Measurements from ENCODE around the gene BUD23.
"Not testable (repeated sequence)": the region's sequence is repeated elsewhere in the genome, so short reads cannot be mapped to it uniquely, and the experiment has no call there.

BUD23 gene, protein sequence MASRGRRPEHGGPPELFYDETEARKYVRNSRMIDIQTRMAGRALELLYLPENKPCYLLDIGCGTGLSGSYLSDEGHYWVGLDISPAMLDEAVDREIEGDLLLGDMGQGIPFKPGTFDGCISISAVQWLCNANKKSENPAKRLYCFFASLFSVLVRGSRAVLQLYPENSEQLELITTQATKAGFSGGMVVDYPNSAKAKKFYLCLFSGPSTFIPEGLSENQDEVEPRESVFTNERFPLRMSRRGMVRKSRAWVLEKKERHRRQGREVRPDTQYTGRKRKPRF

GRCh38 chr7:73683056-73683787 lies at the start of gene BUD23, which contains the start of gene DNAJC30:
BUD23 (plus strand) TSS chr7:73683597; CDS start chr7:73683626, 29 bp downstream.
DNAJC30 (minus strand) TSS chr7:73683453; CDS start chr7:73683423, 30 bp downstream.
- peak; percentile 92 to 94 for DNase-seq (ENCODE audit: low read depth in 2 of 2)

GRCh38 chr7:73633844-73634243 lies 49.6 kb upstream of the BUD23 start:
- no peak for DNase-seq (ENCODE audit: low read depth in 2 of 2)

DNA sequence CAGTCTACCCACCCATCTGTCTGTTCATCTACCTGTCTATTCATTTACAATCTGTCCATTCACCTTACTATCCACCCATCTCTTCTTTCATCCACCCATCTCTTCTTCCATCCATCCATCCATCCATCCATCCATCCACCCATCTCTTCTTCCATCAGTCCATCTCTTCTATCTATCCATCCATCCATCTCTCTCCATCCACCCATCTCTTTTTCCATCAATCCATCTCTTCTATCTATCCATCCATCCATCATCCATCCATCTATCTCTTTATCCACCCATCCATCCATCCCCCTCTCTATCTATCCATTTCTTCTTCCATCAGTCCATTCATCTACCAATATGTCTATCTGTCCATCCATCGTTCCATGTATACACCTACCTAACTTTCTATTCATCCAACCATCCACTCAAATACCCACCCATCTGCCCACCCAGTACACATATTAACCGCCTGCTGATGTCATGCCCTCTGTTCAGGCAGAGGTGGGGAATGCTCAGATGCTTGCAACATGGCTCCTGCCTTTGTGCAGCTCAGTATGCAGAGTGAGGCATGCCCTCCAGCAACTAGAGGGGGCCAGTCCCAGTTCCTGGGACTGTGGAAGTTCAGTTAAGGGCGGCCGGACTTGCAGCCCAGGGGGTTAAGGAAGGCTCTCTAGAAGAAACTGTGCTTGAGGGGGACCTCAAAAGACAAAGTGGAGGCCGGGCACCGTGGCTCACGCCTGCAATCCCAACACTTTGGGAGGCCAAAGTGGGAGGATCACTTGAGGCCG lies 47.8 kb upstream of the BUD23 start:
- DNase-seq (ENCODE audit: low read depth in 2 of 2), result no peak

GRCh38 chr7:73638911-73639310 lies 44.5 kb upstream of the BUD23 start:
- DNase-seq (ENCODE audit: low read depth in 2 of 2), result no peak

- no peak for DNase-seq (ENCODE audit: low read depth in 2 of 2)
Observed at GRCh38 chr7:73642834-73643233, 40.6 kb upstream of the BUD23 start.

DNA sequence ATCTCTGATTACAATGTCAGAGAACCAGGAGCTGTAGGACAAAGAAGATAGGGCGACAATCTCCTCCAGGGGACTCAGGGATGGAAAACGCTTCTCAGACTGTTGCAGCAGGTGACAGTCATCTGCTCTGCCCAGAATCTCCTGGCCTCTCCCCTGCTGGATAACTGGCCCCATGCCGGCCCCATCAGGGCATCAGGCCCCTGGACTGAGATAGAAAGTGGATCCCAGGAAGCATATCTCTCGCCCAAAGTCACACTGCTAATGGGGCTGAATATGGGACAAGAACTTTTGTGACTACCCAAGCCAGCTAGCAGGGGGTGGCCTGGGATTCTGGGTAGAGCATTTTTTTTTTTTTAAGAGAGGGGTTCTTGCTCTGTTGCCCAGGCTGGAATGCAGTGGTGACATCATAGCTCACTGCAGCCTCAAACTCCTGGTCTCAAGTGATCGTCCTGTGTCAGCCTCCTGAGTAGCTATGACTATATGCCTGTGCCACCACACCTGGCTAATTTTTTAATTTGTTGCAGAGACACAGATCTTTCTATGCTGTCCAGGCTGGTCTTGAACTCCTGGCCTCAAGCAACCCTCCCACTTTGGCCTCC lies 38.6 kb upstream of the BUD23 start:
- no peak for DNase-seq (ENCODE audit: low read depth in 2 of 2)

DNA sequence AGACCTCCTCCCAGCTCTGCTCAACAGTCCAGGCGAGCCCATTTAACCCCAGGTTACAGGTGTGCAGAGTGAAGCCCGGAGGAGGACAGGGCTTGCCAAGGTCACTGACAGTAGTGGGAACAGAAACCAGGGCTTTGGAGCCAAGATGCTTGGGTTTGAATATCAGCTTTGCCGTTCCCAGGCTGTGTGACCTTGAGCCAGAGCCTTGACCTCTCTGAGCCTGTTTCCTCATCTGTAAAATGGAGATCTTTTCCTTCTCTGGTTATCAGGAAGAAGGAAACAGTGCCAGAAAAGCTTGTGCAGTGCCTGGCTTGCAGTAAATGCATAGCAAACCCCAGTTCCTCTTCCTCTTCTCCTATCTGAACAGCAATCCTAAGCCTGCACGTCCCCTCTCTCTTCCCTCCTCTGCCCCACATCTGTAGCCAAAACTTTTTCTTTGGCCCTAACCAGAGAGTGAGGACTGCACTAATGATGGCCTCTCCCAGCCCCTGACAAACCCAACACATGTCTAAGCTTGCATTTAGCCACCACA lies 37.7 kb upstream of the BUD23 start:
- DNase-seq (ENCODE audit: low read depth in 2 of 2), result no peak

GRCh38 chr7:73646785-73647724 lies 36.3 kb upstream of the BUD23 start:
- DNase-seq (ENCODE audit: low read depth in 2 of 2), result no peak

GRCh38 chr7:73647725-73648592 lies 35.4 kb upstream of the BUD23 start:
- peak in 1 of 2 donors; percentile 8 for DNase-seq (ENCODE audit: low read depth in 2 of 2)

DNA sequence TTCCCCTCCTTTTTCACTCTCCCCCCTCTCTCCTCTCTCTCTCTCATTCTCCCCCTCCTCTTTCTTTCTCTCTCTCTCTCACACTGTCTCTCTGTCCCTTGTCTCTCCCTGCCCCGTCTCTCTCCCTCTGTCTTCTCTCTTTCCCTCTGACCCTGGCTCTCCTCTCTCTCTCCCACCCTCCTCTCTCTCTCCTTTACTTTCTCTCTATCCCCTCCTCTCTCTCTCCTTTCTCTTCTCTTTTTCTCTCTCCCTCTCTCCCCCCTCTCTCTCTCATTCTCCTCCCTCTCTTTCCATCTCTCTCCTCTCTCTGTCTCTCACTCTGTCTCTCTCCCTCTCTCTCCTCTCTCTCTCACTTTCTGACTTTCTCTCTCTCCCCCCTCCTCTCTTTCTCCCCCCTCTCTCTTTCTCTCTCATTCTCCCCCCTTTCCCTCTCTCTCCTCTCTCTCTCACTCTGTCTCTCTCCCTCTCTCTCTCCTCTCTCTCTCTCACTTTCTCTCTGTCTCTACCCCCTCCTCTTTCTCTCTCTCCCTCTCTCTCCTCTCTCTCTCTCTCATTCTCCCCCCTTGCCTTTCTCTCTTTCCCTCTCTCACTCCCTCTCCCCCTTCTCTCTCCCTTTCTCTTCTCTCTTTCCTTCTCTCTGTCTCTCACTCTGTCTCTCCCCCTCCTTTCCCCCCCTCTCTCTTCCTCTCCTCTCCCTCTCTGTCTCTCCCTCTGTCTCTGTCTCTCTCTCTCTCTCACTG lies 34.6 kb upstream of the BUD23 start:
- no peak for DNase-seq (ENCODE audit: low read depth in 2 of 2)

GRCh38 chr7:73649576-73649975 lies 33.8 kb upstream of the BUD23 start:
- no peak for DNase-seq (ENCODE audit: low read depth in 2 of 2)

GRCh38 chr7:73650524-73650923 lies 32.9 kb upstream of the BUD23 start:
- DNase-seq (ENCODE audit: low read depth in 2 of 2), result no peak

DNA sequence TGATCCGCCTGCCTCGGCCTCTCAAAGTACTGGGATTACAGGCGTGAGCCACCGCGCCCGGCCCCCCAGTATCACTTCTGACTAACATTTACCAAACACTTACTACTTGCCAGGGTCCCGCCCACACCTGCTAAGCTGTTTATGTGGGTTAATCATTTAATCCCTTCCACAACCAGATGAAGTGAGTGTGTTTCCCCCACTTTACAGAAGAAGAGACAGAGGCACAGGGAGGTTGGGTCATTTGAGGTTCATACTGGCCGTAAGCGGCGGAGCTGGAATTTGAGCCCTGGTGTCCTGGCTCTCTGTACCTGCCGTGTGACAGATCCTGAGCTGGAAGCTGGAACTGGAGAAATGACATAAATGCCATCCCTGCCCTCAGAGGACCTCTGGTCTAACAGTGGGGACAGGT lies 30.9 kb upstream of the BUD23 start:
- DNase-seq (ENCODE audit: low read depth in 2 of 2), result no peak

- DNase-seq (ENCODE audit: low read depth in 2 of 2), result not testable (repeated sequence)
Observed at GRCh38 chr7:73655309-73655708, 28.1 kb upstream of the BUD23 start.

DNA sequence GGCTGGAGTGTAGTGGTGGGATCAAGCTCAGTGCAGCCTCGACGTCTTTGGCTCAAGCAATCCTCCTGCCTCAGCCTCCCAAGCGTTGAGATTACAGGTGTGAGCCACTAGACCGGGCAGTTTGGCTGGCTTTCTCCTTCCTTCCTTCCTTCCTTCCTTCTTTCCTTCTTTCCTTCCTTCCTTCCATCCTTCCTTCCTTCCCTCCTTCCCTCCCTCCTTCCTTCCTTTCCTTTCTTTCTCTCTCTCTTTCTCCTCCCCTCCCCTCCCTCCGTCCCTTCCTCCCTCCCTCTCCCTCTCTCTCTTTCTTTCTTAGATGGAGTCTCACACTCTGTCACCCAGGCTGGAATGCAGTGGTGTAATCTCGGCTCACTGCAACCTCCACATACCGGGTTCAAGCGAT lies 23.4 kb upstream of the BUD23 start:
- DNase-seq (ENCODE audit: low read depth in 2 of 2), result no peak

DNA sequence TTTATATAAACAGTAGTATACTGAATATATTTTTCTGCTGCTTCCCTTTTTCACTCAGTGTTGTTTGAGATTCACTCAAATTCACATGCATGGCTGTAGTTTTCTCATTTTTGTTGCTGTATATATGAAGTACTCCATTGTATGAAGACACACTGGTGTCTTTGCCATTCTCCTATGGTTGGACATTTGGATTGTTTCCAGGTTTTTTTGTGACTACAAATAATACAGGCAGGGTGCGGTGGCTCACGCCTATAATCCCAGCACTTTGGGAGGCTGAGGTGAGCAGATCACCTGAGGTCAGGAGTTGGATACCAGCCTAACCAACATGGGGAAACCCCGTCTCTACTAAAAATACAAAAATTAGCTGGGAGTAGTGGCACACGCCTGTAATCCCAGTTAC lies 22.8 kb upstream of the BUD23 start:
- DNase-seq (ENCODE audit: low read depth in 2 of 2), result not testable (repeated sequence)

GRCh38 chr7:73663033-73663432 lies 20.4 kb upstream of the BUD23 start:
- DNase-seq (ENCODE audit: low read depth in 2 of 2), result no peak

DNA sequence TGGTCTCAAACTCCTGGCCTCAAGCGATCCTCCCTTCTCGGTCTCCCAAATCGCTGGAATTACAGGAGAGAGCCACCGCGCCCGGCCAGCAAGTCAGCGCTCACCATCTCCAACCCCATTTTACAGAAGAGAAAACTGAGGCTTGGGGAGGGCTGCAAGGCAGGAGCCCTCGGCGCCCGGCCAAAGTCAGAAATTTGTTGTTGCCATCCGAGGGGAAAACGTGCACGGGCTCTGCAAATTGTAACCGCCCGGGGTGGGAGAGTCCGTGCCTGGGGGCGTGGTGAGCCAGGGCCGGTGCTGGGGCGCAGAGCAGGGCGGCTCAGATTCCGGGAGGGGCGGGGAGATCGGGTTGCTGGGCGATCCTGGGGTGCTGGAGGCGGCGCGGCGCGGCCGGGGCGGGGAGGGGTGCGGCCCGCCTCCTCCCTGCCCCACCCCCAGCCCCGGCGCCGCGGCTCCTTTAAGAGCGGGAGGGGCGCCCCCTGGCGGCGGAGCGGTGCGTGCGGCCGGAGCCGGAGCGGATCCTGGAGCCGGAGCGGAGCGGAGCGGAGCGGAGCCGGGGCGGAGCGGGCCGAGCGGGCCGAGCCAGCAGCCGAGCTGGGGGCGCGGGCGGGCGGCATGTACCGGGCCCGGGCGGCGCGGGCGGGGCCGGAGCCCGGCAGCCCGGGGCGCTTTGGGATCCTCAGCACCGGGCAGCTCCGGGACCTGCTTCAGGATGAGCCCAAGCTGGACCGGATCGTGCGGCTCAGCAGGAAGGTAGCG lies 15.9 kb upstream of the BUD23 start, which contains the start of gene VPS37D:
Gene VPS37D, plus strand, starts transcription at position 488 of the 759 bp plus-strand sequence. Its CDS starts 128 bp downstream, at position 616.
- peak; percentile 85 to 92 for DNase-seq (ENCODE audit: low read depth in 2 of 2)
